HG03571 (cell line): ENCODE data around the gene INPPL1.

ENCODE experiments used
- ATAC-seq: cut with Tn5 transposase; IDR thresholded peaks from one replicate; pipeline ENCODE4 v1.9.1; 2021; ENCODE audit not compliant: unreplicated experiment

The INPPL1 gene

DNA sequence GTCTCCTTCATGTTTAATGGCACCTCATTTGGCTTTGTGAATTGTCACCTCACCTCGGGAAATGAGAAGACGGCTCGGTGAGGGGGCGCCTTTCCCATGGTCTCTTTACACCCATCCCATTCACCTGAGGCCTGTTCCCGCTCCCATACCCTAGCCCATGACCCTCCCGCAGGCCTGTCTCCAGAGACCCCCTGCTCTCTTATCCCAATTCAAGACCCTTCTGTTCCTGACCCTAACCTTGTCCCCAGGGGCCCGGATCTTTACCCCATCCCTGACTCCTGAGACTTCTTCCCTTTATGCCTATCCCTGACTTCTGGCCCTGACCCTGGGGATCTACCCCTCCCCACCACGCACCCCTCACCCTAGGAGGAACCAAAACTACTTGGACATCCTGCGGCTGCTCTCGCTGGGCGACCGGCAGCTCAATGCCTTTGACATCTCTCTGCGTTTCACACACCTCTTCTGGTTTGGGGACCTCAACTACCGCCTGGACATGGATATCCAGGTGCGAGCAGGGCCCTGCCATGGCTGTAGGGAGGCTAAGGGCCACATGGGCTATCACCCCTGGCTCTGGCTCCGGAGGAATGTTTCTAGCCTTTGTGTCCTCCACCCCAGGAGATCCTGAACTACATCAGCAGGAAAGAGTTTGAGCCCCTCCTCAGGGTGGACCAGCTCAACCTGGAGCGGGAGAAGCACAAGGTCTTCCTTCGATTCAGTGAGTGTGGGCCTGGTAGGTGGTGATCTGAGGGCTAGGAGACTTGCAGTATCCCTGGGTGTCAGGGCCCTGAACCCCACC, 7.9 kb downstream of the INPPL1 start:
- no peak for ATAC-seq

DNA sequence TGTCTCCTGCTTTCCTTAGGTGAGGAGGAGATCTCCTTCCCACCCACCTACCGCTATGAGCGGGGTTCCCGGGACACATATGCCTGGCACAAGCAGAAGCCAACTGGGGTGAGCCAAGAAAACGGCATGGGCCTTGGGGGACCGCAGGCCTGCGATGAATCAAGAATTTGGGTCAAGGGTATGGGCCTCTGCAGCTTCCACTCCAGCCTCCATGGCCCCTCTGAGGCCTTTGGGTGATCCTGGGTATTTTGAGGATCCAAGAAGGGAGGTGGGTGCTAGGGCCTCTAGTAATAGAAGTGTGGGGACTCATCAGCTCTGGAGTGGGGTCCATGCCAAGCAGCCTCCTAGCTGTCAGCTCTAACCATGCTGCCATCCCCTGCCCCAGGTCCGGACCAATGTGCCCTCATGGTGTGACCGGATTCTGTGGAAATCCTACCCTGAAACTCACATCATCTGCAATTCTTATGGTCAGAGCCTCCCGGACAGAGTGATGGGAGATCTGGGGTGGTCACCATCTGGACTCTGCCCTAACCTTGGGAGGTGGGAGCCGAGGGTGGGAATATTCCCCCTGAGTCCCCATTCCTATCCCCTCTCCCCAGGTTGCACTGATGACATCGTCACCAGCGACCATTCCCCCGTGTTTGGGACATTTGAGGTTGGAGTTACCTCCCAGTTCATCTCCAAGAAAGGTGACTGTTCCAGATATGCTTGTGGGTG, 8.6 kb downstream of the INPPL1 start:
- no peak for ATAC-seq

DNA sequence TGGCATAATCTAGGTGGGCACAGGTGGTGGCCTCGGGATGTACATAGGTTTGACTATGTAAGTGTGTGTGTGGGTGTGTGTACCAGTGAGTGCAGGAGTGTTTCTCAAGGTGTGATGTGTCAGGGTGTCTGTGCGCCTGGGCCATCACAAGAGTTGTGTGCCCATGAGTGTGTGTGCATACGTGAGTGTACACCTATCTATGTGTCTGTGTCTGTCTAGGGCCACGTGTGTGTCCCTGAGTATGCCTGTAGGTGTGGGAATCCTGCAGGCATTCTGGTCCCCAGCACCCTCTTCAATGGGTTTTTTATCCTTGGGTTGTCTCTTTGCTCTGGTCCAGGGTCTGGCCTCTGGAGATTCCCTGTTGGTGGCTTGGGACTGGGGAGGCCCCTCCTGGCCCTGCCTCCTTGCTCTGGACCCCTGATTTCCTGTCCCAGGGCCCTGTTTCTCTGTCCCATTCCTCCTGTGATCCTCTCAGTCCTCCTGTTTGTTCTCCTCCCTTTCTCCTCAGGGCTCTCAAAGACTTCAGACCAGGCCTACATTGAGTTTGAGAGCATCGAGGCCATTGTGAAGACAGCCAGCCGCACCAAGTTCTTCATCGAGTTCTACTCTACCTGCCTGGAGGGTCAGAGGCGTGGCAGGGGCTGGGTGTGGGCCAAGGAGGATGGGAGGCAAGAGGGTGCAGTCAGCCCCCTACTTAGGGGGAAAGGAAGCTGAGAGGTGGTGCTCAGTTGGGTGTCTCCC, 9.4 kb downstream of the INPPL1 start:
- no peak for ATAC-seq

DNA sequence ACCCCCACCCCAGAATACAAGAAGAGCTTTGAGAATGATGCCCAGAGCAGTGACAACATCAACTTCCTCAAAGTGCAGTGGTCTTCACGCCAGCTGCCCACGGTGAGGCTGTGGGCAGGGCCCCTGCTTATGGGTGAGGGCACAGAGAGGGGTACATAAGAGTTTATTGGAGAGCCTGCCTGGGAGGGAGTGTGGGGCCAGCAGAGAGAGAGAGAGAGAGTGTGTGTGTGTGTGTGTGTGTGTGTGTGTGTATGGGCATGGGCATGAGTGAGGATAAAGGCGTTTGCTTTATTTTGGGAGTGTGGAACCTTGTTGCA, 9.9 kb downstream of the INPPL1 start:
- ATAC-seq, result no peak

DNA sequence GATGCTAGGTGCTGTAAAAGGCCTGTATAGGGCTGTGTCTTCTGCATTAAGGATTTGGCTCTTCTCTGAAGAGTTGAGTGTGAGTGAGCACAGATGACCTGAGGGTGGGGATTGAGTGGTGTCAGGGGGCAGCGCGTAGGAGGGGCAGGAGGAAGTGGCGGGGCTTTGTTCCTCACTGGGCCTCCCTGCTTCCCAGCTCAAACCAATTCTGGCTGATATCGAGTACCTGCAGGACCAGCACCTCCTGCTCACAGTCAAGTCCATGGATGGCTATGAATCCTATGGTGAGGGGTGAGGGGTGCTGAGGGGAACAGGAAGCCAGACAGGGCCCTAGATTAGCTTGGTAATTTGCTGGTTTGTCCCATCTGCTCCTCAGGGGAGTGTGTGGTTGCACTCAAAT, 10.4 kb downstream of the INPPL1 start:
- ATAC-seq, result no peak

DNA sequence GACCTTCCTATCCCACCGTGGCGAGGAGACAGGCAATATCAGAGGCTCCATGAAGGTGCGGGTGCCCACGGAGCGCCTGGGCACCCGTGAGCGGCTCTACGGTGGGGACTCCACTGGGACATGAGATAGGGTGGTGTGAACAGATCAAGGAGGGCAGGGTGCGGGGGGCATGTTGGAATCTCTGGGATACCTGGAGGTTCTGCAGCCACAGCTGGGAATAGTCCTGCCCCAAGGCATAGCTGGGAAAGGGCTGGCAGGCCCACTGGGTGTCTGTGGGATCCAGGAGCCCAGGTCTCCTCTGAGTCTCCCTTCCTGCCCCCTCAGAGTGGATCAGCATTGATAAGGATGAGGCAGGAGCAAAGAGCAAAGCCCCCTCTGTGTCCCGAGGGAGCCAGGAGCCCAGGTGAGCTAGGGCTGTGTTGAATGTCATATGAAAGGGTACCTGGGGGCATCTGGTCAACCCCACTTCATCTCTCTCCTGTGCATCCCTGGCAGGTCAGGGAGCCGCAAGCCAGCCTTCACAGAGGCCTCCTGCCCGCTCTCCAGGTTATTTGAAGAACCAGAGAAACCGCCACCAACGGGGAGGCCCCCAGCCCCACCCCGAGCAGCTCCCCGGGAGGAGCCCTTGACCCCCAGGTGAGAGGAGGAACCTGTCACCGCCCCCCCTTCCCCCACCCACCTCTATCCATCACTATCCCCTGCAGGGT, 10.9 kb downstream of the INPPL1 start:
- ATAC-seq, result no peak

DNA sequence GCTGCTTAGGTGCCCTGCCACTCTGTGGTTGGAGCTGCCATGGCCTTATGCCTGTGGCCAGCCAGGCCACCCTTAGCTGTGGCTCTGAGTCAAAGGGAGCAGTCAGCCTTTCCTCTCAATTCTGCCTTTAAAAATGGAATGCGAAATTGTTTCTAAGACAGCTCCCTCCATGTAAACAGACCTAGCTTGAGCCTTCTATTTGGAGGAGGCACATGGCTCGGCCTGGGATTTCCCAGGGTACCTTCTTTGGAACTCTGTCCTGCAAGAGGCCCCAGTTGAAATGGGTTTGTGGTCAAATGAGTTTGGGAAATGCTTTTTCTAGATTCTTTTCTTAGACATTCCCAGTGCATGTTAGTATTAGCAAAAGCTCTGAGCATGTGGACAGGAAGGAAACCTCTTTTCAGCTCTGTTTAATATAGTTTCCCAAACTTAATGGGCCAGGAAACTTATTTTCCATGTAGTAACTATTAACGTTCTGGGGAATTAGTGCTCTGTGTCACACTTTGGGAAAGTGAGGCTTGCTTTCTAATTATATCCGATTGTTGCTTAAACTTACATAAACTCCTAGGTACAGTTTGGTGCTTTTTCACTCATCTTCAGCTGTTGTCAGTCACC, 11.6 kb downstream of the INPPL1 start:
- no peak for ATAC-seq

DNA sequence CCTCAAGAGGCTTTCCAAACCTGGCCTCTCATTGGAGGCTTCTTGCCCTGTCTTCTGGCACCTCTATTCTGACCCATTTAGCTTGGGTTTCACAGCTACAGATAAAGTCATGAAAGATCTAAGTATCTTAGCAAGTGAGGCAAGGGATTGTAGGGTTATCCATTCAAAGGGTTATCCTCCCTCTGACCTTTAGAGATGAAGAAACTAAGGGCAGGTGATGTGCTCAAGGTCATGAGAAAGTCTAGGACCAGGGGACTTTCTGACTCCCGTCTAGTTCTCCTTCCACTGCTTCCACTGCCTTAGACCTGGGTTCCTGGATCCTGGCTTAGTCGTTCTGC, 12.2 kb downstream of the INPPL1 start:
- no peak for ATAC-seq

DNA sequence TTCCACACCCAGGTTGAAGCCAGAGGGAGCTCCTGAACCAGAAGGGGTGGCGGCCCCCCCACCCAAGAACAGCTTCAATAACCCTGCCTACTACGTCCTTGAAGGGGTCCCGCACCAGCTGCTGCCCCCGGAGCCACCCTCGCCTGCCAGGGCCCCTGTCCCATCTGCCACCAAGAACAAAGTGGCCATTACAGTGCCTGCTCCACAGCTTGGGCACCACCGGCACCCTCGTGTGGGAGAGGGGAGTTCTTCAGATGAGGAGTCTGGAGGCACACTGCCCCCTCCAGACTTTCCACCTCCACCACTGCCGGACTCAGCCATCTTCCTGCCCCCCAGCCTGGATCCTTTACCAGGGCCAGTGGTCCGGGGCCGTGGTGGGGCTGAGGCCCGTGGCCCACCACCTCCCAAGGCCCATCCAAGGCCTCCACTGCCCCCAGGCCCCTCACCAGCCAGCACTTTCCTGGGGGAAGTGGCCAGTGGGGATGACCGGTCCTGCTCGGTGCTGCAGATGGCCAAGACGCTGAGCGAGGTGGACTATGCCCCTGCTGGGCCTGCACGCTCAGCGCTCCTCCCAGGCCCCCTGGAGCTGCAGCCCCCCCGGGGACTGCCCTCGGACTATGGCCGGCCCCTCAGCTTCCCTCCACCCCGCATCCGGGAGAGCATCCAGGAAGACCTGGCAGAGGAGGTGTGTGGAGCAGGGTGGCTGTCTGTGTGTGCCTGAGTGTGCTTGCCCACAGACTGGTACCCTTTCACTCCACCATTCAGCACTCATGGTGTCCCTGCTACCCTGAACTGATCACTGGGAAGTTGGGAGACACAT, 12.8 kb downstream of the INPPL1 start:
- ATAC-seq, result no peak

DNA sequence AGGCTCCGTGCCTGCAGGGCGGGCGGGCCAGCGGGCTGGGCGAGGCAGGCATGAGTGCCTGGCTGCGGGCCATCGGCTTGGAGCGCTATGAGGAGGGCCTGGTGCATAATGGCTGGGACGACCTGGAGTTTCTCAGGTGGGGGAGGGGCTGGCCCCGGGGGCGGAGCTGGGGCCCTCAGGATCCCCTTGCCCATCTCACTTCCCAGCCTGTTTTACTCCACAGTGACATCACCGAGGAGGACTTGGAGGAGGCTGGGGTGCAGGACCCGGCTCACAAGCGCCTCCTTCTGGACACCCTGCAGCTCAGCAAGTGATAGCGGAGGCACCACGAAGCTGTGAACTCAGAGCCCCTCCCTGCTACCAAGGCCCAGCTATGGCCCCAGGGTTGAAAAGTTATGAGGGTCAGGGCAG, 13.5 kb downstream of the INPPL1 start:
- no peak for ATAC-seq

DNA sequence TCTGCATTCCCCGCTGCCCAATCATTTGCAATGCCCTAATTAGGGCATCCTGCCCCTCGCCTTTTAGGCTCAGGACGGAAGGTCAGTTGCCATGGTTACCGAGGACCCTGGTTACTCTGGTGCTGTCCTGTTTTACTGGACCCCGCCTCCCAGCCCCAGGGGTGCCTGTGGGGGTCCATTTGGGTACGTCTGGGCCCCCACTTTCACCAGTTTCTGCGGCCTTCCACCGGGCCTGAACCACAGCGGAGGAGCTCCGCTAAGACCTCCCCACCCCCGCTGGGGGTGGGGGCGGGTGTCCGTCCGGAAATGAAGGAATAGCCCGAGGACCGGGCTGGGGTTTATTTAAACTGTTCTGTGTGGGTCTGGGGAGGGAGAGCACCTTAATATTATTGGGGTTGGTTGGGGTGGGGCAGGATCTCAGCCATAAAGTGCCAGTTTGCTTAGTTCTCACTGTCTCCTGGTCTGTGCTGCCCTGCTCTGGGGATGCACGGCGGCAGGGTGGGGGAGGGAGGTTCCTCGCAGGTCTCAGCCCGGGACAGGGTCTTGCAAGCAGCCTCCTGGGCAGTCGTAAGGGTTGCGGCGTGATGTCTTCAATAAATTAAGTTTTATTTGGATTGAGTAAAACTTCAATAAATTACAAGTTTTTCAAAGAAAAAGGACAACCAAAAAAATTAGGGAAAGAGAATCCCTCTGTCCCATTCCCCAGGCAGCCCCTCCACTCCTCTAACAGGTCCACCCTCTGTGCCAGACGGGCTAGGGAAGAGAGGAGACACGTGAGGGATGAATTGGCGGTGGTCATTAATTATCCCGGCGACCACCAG, 14.1 kb downstream of the INPPL1 start:
- ATAC-seq, result no peak

DNA sequence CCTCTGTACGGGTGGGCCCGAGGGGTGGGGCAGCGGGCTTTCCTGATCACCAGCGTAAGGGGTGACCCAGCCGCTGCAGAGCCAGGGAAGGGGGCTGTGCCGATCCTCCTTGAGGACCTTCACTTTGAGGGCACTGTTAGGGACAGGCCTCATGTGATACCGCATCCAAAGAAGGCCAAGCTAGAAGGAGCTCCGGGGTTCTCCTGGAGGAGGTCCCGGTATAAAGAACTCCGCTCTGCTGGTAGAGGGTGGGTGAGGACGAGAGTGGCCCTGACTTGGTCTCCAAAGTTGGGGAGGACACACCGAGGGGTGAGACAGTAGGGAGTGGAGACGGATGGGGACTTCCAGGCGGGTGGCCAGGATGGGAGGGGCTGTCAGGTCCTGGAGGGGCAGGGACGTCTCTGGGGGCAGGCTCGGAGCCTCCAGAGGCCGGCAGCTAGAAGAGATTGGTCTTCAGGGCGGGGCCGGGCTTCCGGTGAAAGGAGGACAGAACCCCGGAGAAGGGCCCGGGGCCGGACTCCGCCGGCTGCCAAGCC, 14.8 kb downstream of the INPPL1 start:
- no peak for ATAC-seq

DNA sequence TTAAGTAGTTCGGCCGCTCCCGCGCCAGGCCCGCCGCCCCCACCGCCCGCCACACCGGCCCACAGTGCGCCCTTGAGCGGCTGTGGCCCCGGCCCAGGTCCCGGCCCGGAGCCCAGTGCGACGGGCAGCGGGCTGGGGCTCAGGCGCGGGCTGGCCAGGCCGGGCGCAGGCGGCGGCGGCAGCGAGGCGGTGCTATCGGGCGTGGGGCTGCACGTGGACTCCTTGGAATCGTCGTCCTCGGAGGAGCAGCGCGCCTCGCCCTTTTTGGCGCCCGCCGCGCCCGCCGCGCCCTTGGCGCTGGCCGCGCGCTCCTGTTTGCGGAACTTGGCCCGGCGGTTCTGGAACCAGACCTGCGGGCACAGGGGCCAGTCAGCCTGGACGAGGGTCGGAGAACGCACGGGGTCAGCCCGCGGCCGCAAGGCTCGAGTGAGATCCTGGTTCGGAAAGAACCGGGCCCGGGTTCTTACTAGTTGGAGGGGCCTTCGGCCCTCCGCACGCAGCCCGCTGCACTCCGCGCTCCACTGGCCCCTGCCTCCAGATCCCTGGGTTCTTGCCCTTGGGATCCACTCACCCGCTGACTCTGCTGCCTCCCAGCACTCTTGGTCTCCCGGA, 15.4 kb downstream of the INPPL1 start:
- no peak for ATAC-seq

DNA sequence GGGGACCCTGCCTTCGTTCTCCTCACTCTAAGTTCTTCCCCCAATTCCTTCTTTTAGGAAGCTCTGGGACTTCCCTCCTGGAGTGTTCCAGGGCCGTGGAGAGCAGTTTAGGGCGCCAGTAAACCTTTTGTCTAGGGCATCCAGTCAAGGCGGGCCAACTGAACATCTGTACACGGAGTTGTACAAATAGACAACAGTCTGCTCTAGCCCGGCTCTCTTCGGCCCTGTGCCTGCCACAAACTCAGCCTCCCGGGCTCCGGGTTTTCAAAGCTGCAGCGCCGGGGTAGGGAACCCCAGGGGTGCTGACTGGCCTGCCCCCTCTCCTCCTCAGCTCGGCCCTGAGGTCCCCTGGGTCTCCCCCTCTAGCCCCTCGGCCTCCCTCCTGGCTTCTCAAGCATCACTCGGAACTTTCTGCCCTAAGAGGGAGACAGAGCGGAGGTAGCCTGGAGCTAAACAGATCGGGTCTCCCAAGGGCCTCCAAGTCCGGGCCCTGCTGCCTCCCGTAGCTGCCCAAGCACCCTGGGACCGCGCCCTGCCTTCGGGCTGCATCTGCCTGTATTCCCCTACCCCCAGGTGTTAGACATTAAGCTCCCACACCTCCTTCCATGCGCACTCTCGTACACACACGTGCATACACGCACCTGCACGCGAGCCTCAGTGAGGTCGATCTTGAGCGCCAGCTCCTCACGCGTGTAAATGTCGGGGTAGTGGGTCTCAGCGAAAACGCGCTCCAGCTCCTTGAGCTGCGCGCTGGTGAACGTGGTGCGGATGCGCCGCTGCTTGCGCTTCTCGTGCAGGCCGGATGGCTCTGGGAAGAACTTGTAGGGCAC, 16.1 kb downstream of the INPPL1 start:
- ATAC-seq, result no peak

DNA sequence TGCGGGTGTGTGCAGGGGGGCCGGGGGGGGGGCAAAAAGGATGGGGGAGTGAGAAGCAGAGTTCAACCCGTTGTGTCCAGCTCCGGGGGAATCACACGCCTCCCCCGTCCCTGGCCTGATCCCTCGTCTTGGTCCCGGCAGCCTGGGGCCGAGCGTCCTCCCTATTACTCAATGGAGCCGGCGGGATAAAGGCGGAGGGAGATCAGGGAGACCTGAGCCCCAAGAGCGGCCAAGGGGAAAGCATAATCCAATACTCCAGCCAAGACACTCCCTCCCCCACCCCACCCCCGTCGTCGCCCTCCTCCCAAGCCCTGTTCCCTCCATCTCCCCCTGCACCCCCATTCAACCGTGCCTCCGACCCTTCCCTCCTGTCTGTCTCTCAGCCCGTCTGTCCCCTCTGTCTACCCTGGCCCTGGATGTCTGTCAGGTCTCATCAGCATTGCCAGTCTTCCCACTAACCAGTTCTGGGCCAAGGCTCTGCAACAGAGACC, 16.8 kb downstream of the INPPL1 start:
- ATAC-seq, result no peak

DNA sequence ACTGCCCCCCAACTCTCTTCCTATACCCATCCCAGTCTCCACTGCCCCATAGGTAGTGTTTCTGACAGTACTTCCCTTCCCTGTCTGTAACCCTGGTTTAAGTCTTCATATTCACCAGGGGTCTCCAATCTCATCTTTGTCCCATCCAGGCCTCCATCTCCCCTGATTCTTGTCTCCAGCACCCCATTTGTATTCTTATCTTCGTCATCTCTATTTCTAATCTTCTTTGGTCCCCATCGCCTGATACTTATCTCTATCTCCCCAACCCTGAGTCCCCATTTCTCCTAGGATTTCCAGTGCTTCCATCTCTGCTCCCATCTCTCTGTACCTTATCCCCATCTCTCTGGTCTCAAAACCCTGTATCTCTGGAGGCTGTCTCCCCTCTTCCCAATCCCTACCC, 17.6 kb downstream of the INPPL1 start:
- no peak for ATAC-seq

DNA sequence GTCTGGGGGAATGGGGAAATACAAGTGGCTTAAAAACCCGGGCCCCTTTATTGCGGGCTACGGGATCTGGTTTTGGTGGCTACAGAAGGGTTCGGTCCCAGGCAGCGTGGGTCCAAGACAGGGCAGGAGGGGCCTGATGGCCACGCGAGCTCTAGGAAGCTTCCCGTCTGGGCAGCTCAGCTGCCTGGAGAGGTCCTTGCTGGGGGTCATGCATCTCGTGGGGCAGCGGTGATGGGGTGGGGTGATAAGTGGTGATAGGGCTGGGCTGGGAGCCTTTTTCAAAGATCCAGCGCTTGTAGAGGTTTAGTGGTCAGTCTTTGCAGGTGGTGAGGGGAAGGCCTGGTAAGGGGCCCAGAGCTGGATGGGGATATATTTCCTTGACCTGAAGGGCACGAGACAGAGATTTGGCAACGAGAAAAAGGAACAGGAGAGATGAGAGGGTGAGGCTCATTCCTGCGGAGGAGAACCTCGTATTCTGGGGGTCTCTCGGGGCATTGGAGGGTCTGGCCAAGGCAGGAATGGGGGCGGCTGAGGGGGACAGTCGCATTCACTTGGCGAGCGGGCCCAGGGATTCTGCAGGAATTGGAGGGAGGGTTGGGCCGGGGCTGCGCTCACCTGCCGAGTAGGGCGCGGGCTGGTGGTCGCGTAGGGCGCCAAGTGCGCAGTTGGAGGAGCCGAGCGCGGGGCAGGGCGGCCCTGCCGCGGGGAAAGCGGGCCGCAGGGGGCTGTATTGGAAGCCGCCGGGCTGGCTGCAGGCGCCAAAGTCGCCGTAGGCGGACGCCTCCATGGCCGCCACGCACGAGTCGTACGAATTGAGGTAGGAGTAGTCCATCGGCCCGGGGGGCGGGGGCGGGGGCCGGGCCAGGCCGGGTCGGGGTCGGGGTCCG, 18.8 kb downstream of the INPPL1 start:
- ATAC-seq, result no peak
